Endothelial cell of umbilical vein (primary cell): ENCODE results near the gene SCO2.

Experiments used
- EZH2 ChIP-seq: IDR thresholded peaks from 2 replicates; pipeline ENCODE4 v1.6.1; 2012; ENCODE audit warnings: borderline replicate concordance, low read depth, mild to moderate bottlenecking, moderate library complexity, low read length, inconsistent platforms; ENCODE audit not compliant: severe bottlenecking
- FOS ChIP-seq: IDR thresholded peaks from 2 replicates; pipeline ENCODE4 v1.6.1; 2011; ENCODE audit warnings: mild to moderate bottlenecking, low read length, moderate library complexity, borderline replicate concordance; ENCODE audit not compliant: insufficient read depth
- GATA2 ChIP-seq: IDR thresholded peaks from 2 replicates; pipeline ENCODE4 v1.7.0; 2011; ENCODE audit warnings: low read depth, mild to moderate bottlenecking, moderate library complexity, mixed read lengths, low read length; ENCODE audit not compliant: insufficient read length, insufficient read depth
- MYC ChIP-seq: IDR thresholded peaks from one replicate; pipeline ENCODE4 v1.6.1; 2011; ENCODE audit warnings: mild to moderate bottlenecking, low read depth, low read length
- POLR2A ChIP-seq: IDR thresholded peaks from 2 replicates; pipeline ENCODE4 v1.6.1; 2012; ENCODE audit warnings: low read depth, mild to moderate bottlenecking, control low read depth, low read length
- POLR2AphosphoS5 ChIP-seq: IDR thresholded peaks from 2 replicates; pipeline ENCODE4 v1.6.1; 2012; ENCODE audit warnings: low read depth, mild to moderate bottlenecking, control low read depth, low read length, moderate library complexity; ENCODE audit not compliant: insufficient read depth
- TF ChIP-seq, protein P1 (sequence below), 2 donors: IDR thresholded peaks; 1 replicate in 1 of 2; 2 replicates in 1 of 2; pipeline ENCODE4 v1.5.1; 2011; ENCODE audit warnings: low read length in 2 of 2, mild to moderate bottlenecking in 2 of 2, moderate library complexity in 2 of 2, control low read depth in 1 of 2, inconsistent platforms in 1 of 2, low read depth in 1 of 2; ENCODE audit not compliant: insufficient read depth in 1 of 2; ENCODE audit errors: extremely low read depth in 1 of 2

DNA sequence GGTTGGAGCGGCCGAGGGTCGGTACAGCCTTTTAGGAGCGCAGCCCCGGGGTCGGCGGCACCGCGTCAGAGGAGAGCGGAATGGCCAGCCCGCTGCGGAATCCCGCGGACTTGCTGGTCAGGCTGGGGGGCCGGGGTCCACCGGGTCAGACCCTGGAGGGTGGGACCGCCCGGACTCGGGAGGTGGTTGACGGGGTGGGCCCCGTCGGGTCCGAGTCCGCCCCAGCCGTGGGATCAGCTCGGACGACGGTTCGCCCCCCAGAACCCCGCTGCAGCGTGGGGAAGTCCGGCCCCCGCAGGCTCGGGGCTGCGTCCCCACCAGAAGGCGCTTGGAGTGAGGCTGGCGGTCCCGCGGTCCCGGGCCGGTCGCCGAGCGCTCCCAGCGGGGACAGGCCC is 44.4 kb downstream of the SCO2 start:
- TF ChIP-seq EZH2 (peak; percentile 35), POLR2A (no peak), FOS (no peak), POLR2AphosphoS5 (no peak), MYC (no peak), GATA2 (no peak)
- TF ChIP-seq, protein P1, sequence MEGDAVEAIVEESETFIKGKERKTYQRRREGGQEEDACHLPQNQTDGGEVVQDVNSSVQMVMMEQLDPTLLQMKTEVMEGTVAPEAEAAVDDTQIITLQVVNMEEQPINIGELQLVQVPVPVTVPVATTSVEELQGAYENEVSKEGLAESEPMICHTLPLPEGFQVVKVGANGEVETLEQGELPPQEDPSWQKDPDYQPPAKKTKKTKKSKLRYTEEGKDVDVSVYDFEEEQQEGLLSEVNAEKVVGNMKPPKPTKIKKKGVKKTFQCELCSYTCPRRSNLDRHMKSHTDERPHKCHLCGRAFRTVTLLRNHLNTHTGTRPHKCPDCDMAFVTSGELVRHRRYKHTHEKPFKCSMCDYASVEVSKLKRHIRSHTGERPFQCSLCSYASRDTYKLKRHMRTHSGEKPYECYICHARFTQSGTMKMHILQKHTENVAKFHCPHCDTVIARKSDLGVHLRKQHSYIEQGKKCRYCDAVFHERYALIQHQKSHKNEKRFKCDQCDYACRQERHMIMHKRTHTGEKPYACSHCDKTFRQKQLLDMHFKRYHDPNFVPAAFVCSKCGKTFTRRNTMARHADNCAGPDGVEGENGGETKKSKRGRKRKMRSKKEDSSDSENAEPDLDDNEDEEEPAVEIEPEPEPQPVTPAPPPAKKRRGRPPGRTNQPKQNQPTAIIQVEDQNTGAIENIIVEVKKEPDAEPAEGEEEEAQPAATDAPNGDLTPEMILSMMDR (IDR thresholded peaks at IDR 0.05; ENCODE audit: extremely low read depth in 1 of 2, insufficient read depth in 1 of 2, low read depth in 1 of 2, low read length in 2 of 2): no peak
